ENCODE measurements around the gene SUGCT. TPM values are rescaled to one million over a fixed set of nuclear protein-coding genes. Genes with fewer than 3 reads are reported as not detected.

SUGCT gene
- total RNA-seq, 3 donors from 2014 or later: 2.3 to 4.5 (median 4.0) TPM

DNA sequence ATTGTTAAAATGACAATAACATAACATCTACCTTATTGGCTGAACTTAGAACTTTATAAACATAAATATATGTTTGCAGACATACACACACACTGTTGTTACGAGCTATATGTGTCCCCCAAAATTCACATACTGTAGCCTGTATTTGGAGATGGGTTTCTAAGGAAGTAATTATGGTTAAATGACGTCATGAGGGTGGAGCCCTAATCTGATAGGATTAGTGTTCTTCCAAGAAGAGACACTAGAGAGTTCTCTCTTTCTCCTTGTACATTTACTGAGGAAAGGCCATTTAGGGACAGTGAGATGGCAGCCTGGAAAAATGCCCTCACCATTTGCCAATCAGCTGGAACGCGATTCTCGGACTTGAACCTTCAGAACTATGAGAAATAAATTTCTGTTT, 211.7 kb downstream of the SUGCT start:
- no peaks in the 10 kb centered on the region for H3K4me1 ChIP-seq
- no peaks in the 10 kb centered on the region for H3K36me3 ChIP-seq
- H3K27me3 ChIP-seq: no peaks in the 10 kb centered on the region
- TF ChIP-seq POLR2AphosphoS5 (IDR thresholded peaks at IDR 0.05) (no peak), POLR2A (IDR thresholded peaks at IDR 0.05) (no peak)
- TF ChIP-seq, protein P1, sequence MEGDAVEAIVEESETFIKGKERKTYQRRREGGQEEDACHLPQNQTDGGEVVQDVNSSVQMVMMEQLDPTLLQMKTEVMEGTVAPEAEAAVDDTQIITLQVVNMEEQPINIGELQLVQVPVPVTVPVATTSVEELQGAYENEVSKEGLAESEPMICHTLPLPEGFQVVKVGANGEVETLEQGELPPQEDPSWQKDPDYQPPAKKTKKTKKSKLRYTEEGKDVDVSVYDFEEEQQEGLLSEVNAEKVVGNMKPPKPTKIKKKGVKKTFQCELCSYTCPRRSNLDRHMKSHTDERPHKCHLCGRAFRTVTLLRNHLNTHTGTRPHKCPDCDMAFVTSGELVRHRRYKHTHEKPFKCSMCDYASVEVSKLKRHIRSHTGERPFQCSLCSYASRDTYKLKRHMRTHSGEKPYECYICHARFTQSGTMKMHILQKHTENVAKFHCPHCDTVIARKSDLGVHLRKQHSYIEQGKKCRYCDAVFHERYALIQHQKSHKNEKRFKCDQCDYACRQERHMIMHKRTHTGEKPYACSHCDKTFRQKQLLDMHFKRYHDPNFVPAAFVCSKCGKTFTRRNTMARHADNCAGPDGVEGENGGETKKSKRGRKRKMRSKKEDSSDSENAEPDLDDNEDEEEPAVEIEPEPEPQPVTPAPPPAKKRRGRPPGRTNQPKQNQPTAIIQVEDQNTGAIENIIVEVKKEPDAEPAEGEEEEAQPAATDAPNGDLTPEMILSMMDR (IDR thresholded peaks at IDR 0.05): no peak
- no peak overlapping the region for H3K27ac ChIP-seq
- no peak overlapping the region for H3K4me3 ChIP-seq
- intact Hi-C loops (cut with DNase I; ENCODE audit: low total_unique reads): no loop called here
- H3K9me3 ChIP-seq: no peaks in the 10 kb centered on the region
- DNase-seq (ENCODE audit: low spot score in 2 of 2): no peak

DNA sequence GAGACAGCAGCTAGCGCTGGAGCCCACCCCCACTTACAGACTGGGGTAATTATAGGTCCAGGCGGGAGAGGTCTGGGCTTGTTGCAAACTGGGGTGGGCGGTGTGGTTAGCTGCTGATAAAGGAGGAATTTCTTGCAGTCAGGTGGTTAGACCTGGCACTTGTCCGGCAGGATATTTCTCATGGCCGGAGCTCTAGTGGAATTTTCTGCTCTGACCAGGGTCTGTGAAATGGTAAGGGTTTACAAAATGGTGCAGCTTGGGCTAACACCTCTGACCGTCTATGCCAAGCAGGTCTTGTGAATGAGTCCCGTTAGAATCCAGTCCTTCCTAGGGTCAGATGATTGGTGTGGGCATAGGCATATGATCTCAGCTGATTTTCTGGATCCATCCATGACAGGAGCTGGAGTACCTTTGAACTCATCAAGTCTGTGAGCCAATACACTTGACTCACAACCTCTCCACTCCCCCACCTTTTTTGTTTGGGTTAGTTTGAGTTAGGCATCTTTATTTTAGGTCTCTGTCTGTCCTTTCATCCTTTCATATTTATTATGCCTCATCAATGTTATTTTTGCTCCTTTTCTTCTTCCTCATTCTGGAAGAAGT, 213.4 kb downstream of the SUGCT start:
- DNase-seq (ENCODE audit: low spot score in 2 of 2): no peak
- H3K27me3 ChIP-seq: no peaks in the 10 kb centered on the region
- no peaks in the 10 kb centered on the region for H3K9me3 ChIP-seq
- TF ChIP-seq, protein P1 (IDR thresholded peaks at IDR 0.05): no peak
- TF ChIP-seq POLR2A (IDR thresholded peaks at IDR 0.05) (no peak), POLR2AphosphoS5 (IDR thresholded peaks at IDR 0.05) (no peak)
- H3K36me3 ChIP-seq: no peaks in the 10 kb centered on the region
- no peak overlapping the region for H3K27ac ChIP-seq
- no peak overlapping the region for H3K4me3 ChIP-seq
- H3K4me1 ChIP-seq: no peaks in the 10 kb centered on the region
- intact Hi-C loops (cut with DNase I; ENCODE audit: low total_unique reads): no loop called here

DNA sequence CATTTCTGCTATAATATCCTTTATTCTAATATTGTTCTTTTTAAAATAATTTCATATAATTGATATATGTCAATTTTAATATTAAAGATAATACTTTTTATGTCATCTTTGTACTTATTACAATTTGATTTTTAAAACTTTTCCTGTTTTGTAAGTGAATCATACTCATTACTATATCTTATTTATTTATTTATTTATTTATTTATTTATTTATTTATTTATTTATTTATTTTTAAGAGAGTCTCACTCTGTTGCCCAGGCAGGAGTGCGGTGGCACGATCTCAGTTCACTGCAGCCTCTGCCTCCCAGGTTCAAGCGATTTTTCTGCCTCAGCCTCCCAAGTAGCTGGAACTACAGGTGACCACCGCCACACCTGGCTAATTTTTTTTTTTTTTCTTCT, 215.3 kb downstream of the SUGCT start:
- no peak for TF ChIP-seq POLR2AphosphoS5 (IDR thresholded peaks at IDR 0.05)
- TF ChIP-seq POLR2A (IDR thresholded peaks at IDR 0.05): no peak
- TF ChIP-seq, protein P1 (IDR thresholded peaks at IDR 0.05): no peak
- intact Hi-C loops (cut with DNase I; ENCODE audit: low total_unique reads): no loop called here
- no peaks in the 10 kb centered on the region for H3K9me3 ChIP-seq
- no peak overlapping the region for H3K4me3 ChIP-seq
- no peaks in the 10 kb centered on the region for H3K27me3 ChIP-seq
- H3K4me1 ChIP-seq: no peaks in the 10 kb centered on the region
- no peak for DNase-seq (ENCODE audit: low spot score in 2 of 2)
- H3K36me3 ChIP-seq: no peaks in the 10 kb centered on the region
- H3K27ac ChIP-seq: no peak overlapping the region

DNA sequence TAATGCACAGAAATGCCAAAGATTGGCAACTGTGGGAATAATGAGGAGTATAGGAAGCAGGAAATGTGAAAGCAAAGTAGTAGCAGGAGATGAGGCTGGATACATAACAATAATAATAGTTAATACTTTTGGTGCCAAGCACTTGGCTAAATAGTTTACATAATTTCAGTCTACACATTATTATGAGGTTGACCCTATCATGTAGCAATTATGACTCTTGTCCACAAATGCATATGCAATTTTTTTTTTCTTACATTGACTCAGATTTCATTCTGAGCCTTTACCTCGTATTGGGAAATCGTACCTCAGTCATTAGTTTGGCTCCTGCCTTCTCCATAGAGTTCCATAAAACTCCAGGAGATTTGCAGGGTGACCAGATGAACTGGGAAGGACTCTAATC, 219.9 kb downstream of the SUGCT start:
- H3K36me3 ChIP-seq: no peaks in the 10 kb centered on the region
- no peak overlapping the region for H3K4me3 ChIP-seq
- H3K4me1 ChIP-seq: no peaks in the 10 kb centered on the region
- H3K27ac ChIP-seq: no peak overlapping the region
- TF ChIP-seq POLR2A (IDR thresholded peaks at IDR 0.05) (no peak), POLR2AphosphoS5 (IDR thresholded peaks at IDR 0.05) (no peak)
- TF ChIP-seq, protein P1 (IDR thresholded peaks at IDR 0.05): no peak
- intact Hi-C loops (cut with DNase I; ENCODE audit: low total_unique reads): no loop called here
- H3K27me3 ChIP-seq: no peaks in the 10 kb centered on the region
- no peaks in the 10 kb centered on the region for H3K9me3 ChIP-seq
- no peak for DNase-seq (ENCODE audit: low spot score in 2 of 2)

DNA sequence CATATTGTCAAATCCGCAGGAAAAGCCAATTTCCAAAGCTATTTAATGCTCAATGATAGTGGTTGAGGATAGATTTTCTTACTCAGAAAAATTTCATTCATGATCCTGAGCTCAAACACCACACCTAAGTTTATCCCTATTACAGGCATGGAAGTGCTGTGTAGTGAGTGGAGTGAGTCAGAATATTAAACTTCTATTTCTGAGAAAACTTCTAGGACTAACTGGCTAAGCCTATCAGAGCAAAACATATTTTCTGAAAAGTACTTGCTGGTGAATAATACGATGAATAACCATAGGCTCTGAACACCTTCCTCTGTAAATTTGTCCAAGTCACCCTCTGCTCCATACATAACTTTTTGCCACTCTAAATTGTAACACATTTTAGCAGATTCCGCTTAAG, 221.5 kb downstream of the SUGCT start:
- Histone ChIP-seq H3K27ac (no peak overlapping the region), H3K9me3 (no peaks in the 10 kb centered on the region), H3K27me3 (no peaks in the 10 kb centered on the region), H3K36me3 (no peaks in the 10 kb centered on the region), H3K4me3 (no peak overlapping the region), H3K4me1 (no peaks in the 10 kb centered on the region)
- intact Hi-C loops (cut with DNase I; ENCODE audit: low total_unique reads): loop anchor here (2.0 kb wide), 1 partner anchor 18 kb away; no protein-coding TSS in a partner anchor
- DNase-seq (ENCODE audit: low spot score in 2 of 2): no peak
- no peak for TF ChIP-seq POLR2A (IDR thresholded peaks at IDR 0.05)
- no peak for TF ChIP-seq POLR2AphosphoS5 (IDR thresholded peaks at IDR 0.05)
- TF ChIP-seq, protein P1 (IDR thresholded peaks at IDR 0.05): no peak
